Breast epithelium (tissue), 4 donors: ENCODE measurements around the gene UBA3. TPM values are rescaled to one million over a fixed set of nuclear protein-coding genes. Genes with fewer than 3 reads are reported as not detected.

Source experiments
- DNase-seq, 2 donors: peaks; one replicate each; pipeline ENCODE4 v3.0.0-alpha.2; 2019; ENCODE audit warnings: low spot score in 2 of 2
- H3K27ac ChIP-seq, 2 donors: fragments of 200-600 bp; sonication (generic) in 1 of 2; one replicate each; pipeline ENCODE4 v1.5.1; 2016 to 2019; ENCODE audit warnings: mild to moderate bottlenecking in 1 of 2
- H3K27me3 ChIP-seq, 2 donors: fragments of 200-600 bp; sonication (generic) in 1 of 2; one replicate each; pipeline versions ENCODE4 v1.5.1 to v1.6.0; 2017 to 2019; ENCODE audit warnings: control low read depth in 1 of 2, mild to moderate bottlenecking in 1 of 2
- H3K36me3 ChIP-seq: fragments of 200-600 bp; one replicate; pipeline ENCODE4 v1.5.1; 2019
- H3K4me1 ChIP-seq, 2 donors: fragments of 200-600 bp; sonication (generic); one replicate each; pipeline ENCODE4 v1.5.1; 2016 to 2019; ENCODE audit warnings: control low read depth in 1 of 2
- H3K4me3 ChIP-seq, 3 donors: fragments of 200-600 bp; sonication (generic); 1 replicate in 2 of 3; 2 replicates in 1 of 3; pipeline ENCODE4 v1.5.1; 2016 to 2019; ENCODE audit warnings: mild to moderate bottlenecking in 3 of 3, moderate library complexity in 2 of 3
- H3K9me3 ChIP-seq, 2 donors: fragments of 200-600 bp; sonication (generic) in 1 of 2; one replicate each; pipeline ENCODE4 v1.5.1; 2016 to 2019; ENCODE audit warnings: control low read depth in 1 of 2
- POLR2A ChIP-seq: fragments of 450-650 bp; IDR thresholded peaks from one replicate; pipeline ENCODE4 v1.6.1; 2016; ENCODE audit warnings: antibody characterized with exemption, mild to moderate bottlenecking, moderate library complexity
- POLR2AphosphoS5 ChIP-seq, 3 donors: sonication (generic); formaldehyde crosslinking; IDR thresholded peaks; one replicate each; pipeline ENCODE4 v1.6.1; 2017; ENCODE audit warnings: antibody characterized with exemption in 3 of 3
- intact Hi-C: fragments of 100-400 bp; cut with DNase I; formaldehyde crosslinking; loops from one replicate; pipeline ENCODE4 v1.15.1; 2023; ENCODE audit warnings: low total_unique reads
- total RNA-seq, 3 donors: library from RNA; depleted of rRNA; stranded (reverse); fragments of >200 nt; gene quantifications; one replicate each; pipeline ENCODE4 v1.1.0, GENCODE V29; 2016
- TF ChIP-seq, protein P1 (sequence below), 3 donors: fragments of 450-650 bp; IDR thresholded peaks; one replicate each; pipeline ENCODE4 v1.5.1; 2016 to 2017; ENCODE audit warnings: antibody characterized with exemption in 3 of 3, mild to moderate bottlenecking in 3 of 3, moderate library complexity in 3 of 3

The UBA3 gene
- total RNA-seq, 3 donors from 2014 or later = 49.4 to 88.4 (median 69.2) TPM

DNA sequence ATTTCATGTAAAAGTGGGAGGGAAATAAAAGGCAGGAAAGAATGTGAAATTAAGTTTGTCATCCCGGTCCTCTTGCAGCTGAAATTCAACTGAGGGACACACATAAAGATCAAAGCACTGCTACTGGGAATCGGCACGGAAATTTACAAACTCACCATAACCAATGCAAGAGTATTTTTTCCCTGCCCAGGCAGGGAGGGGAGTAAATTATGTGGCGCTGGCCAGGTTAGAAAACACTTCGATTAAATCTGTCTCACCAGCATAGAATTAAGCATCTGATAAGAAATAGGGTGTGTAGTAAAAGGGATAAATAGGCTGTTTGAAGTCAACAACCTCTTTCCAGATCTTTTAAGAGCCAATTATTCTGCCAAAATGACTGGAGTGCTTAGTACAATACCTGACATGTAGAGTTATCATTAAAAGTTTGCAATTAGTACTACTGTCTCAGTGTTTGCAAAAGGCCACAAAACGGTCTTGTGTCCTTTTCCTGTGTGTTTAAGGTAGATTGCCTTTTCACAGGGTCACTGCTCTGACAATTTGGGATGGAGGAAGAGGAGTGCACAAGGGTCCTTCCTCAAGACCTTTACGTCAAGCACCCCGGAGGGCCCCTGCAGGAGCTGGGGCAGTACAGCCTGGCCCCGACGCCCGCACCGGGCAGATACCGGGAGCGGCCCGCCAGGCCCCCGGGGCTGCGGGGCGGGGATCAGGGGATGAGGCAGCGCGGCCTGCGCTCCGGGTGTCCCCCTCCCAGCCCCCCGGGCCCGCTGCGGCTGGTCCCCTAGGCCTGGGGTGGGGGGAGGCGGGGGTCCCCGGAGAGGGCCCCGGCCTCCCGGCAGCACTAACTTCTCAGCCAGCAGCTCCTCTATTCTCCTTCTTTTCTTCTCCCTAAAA lies 651 bp downstream of the UBA3 start:
- Histone ChIP-seq H3K4me1 (peaks cover 0 to 7% of the 10 kb centered on the region in 2 donors), H3K27me3 (no peaks in the 10 kb centered on the region), H3K36me3 (no peaks in the 10 kb centered on the region), H3K9me3 (no peaks in the 10 kb centered on the region), H3K4me3 (peak overlapping the region; percentile 75 to 98 (median 81)), H3K27ac (peak overlapping the region; percentile 76 to 90)
- intact Hi-C loops = no loop called here
- no peak for DNase-seq
- TF ChIP-seq POLR2A (no peak), POLR2AphosphoS5 (IDR thresholded peaks at IDR 0.05) (no peak)
- TF ChIP-seq, protein P1, sequence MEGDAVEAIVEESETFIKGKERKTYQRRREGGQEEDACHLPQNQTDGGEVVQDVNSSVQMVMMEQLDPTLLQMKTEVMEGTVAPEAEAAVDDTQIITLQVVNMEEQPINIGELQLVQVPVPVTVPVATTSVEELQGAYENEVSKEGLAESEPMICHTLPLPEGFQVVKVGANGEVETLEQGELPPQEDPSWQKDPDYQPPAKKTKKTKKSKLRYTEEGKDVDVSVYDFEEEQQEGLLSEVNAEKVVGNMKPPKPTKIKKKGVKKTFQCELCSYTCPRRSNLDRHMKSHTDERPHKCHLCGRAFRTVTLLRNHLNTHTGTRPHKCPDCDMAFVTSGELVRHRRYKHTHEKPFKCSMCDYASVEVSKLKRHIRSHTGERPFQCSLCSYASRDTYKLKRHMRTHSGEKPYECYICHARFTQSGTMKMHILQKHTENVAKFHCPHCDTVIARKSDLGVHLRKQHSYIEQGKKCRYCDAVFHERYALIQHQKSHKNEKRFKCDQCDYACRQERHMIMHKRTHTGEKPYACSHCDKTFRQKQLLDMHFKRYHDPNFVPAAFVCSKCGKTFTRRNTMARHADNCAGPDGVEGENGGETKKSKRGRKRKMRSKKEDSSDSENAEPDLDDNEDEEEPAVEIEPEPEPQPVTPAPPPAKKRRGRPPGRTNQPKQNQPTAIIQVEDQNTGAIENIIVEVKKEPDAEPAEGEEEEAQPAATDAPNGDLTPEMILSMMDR (IDR thresholded peaks at IDR 0.05) = no peak

DNA sequence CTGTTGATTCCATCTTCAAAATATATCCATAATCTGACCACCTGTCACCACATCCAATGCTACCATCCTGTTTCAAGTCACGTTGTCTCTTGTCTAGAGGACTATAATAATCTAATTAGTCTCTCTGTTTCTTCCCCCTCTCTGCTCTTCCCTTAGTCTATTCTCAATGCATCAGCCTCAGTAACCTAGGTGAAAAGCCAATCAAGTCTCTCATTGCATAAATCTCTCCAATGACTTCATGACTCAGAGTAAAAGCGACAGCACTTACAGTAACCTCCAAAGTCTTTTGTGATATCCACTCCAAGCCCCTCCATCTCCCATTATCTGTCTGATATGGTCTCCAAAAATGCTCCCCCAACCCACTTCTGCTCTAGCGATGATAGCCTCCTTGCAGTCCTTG lies 7.2 kb downstream of the UBA3 start:
- intact Hi-C loops = no loop called here
- Histone ChIP-seq H3K36me3 (no peaks in the 10 kb centered on the region), H3K4me1 (no peaks in the 10 kb centered on the region)

DNA sequence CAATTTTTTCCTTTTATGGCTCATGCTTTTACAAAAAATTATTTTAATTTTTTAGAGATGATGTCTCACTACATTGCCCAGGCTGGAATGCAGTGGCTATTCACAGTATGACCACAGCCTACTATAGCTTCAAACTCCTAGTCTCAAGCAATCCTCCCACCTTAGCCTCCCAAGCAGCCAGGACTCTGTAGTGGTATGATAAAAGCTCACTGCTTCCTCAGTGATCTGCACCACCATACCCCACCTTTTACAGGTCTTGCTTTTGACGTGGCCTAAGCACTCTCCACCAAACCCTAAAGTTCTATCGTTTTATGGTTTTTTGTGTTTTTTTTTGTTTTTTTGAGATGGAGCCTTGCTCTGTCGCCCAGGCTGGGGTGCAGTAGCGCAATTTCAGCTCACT lies 14.0 kb downstream of the UBA3 start:
- H3K9me3 ChIP-seq = no peaks in the 10 kb centered on the region
- no peaks in the 10 kb centered on the region for H3K27me3 ChIP-seq
- H3K27ac ChIP-seq = no peak overlapping the region
- intact Hi-C loops = no loop called here
- H3K36me3 ChIP-seq = no peaks in the 10 kb centered on the region
- no peak for DNase-seq
- TF ChIP-seq POLR2AphosphoS5 (IDR thresholded peaks at IDR 0.05) (no peak), POLR2A (no peak)
- TF ChIP-seq, protein P1 (IDR thresholded peaks at IDR 0.05) = no peak
- H3K4me3 ChIP-seq = no peak overlapping the region
- no peaks in the 10 kb centered on the region for H3K4me1 ChIP-seq

More for the DNA sequence above, 7.2 kb downstream of the UBA3 start:
- no peaks in the 10 kb centered on the region for H3K27me3 ChIP-seq
- no peak for DNase-seq
- H3K27ac ChIP-seq = no peak overlapping the region
- no peak for TF ChIP-seq POLR2AphosphoS5 (IDR thresholded peaks at IDR 0.05)
- TF ChIP-seq, protein P1 (IDR thresholded peaks at IDR 0.05) = no peak
- no peak for TF ChIP-seq POLR2A
- H3K9me3 ChIP-seq = no peaks in the 10 kb centered on the region
- H3K4me3 ChIP-seq = no peak overlapping the region

DNA sequence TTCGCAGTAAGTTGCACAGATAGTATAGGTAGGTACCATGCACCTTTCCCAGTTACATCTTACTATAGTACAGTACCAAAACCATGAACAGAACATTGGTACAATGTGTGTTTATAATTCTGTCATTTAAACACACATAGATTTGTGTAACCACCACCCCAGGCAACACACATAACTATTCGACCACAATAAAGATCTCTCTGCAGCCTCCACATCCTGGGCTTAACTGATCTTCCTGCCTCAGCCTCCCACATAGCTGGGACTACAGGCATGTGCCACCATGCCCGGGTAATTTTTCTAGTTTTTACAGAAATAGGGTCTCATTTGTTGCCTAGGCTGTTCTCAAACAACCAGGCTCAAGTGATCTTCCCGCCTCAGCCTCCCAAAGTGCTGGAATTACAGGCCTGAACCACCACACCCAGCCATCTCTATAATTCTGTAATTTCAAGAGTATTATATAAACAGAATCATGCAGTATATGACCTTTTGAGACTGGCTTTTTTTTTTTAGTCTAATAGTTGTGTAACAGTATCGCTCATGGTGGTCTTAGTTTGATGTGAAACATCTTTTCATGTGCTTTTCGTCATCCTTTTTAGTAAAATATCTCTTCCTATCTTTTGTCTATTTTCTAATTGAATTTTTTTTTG lies 14.7 kb downstream of the UBA3 start:
- intact Hi-C loops = no loop called here
- Histone ChIP-seq H3K36me3 (no peaks in the 10 kb centered on the region), H3K4me3 (no peak overlapping the region), H3K27ac (no peak overlapping the region), H3K27me3 (no peaks in the 10 kb centered on the region), H3K9me3 (no peaks in the 10 kb centered on the region), H3K4me1 (no peaks in the 10 kb centered on the region)
- DNase-seq = no peak
- TF ChIP-seq, protein P1 (IDR thresholded peaks at IDR 0.05) = no peak
- TF ChIP-seq POLR2AphosphoS5 (IDR thresholded peaks at IDR 0.05) = no peak
- no peak for TF ChIP-seq POLR2A

DNA sequence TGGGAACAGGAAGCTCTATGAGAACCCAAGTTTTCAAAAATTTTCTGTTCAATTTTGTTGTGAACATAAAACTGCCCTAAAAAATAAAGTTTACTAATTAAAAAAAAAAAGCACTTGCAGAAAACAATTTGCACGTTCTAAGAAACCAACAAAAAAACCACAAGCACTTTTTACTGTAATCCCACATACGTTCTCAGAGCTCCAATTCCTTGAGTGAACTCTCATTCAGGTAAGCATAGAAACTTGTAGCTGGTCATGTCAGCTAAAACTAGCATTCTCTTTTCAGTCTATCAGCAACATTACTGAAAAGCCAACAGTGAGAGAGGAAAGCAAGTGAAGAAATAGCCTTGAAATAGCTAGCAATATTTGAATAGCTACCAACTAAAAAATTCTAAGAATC lies 16.5 kb downstream of the UBA3 start:
- Histone ChIP-seq H3K9me3 (no peaks in the 10 kb centered on the region), H3K4me3 (no peak overlapping the region), H3K27ac (no peak overlapping the region), H3K27me3 (no peaks in the 10 kb centered on the region), H3K4me1 (no peaks in the 10 kb centered on the region), H3K36me3 (no peaks in the 10 kb centered on the region)
- intact Hi-C loops = no loop called here
- DNase-seq = no peak
- no peak for TF ChIP-seq POLR2A
- TF ChIP-seq POLR2AphosphoS5 (IDR thresholded peaks at IDR 0.05) = no peak
- TF ChIP-seq, protein P1 (IDR thresholded peaks at IDR 0.05) = no peak
